Activated T-helper 1 cell treated with anti-CD3 and anti-CD28 coated beads, Interleukin-12 subunit alpha, Interleukin-12 subunit beta, Interleukin-2, Interleukin-4 antibody, amounts not matched to agents 30 ng/mL and 10 ng/mL and 1 ng/mL, durations not matched to agents 14 hours and 24 hours and 36 hours (primary cell): Measurements from ENCODE around the gene TSSK2. TPM values are rescaled to one million over a fixed set of nuclear protein-coding genes. Genes with fewer than 3 reads are reported as not detected.

Experiments
- DNase-seq: peaks from one replicate; pipeline ENCODE4 v3.0.0; 2021; ENCODE audit warnings: low spot score
- H3K27ac Mint-ChIP-seq: one replicate; pipeline ENCODE4 v1.8.0; 2021; ENCODE audit warnings: mild to moderate bottlenecking, mixed read lengths
- H3K27me3 Mint-ChIP-seq: one replicate; pipeline ENCODE4 v1.8.0; 2022; ENCODE audit warnings: mild to moderate bottlenecking, moderate library complexity, mixed read lengths; ENCODE audit not compliant: insufficient read depth
- H3K36me3 Mint-ChIP-seq: one replicate; pipeline ENCODE4 v1.8.0; 2021; ENCODE audit warnings: low read depth, mixed read lengths
- H3K4me1 Mint-ChIP-seq: one replicate; pipeline ENCODE4 v1.8.0; 2021; ENCODE audit warnings: low read depth, mixed read lengths
- H3K4me3 Mint-ChIP-seq: one replicate; pipeline ENCODE4 v1.8.0; 2021; ENCODE audit warnings: mild to moderate bottlenecking, moderate library complexity, mixed read lengths
- H3K9me3 Mint-ChIP-seq: one replicate; pipeline ENCODE4 v1.8.0; 2021; ENCODE audit warnings: mixed read lengths
- intact Hi-C: fragments of 100-400 bp; cut with micrococcal nuclease; formaldehyde crosslinking; loops from one replicate; pipeline ENCODE4 v1.15.1; 2024
- total RNA-seq: library from RNA; stranded (reverse); gene quantifications from 2 replicates; pipeline ENCODE4 v1.2.3, GENCODE V29; 2022

The TSSK2 gene
- total RNA-seq, 1 donor from 2014 or later = not detected

- no peak for DNase-seq
- Mint-ChIP-seq H3K27ac (peak overlapping the region; percentile 20), H3K4me1 (peaks cover 23% of the 10 kb centered on the region), H3K9me3 (no peaks in the 10 kb centered on the region), H3K4me3 (peak overlapping the region; percentile 98), H3K27me3 (peaks cover 17% of the 10 kb centered on the region), H3K36me3 (peaks cover 18% of the 10 kb centered on the region)
- intact Hi-C loops = loop anchor here (5.0 kb wide), 1 partner anchor 749 kb away; no protein-coding TSS in a partner anchor
Observed at GRCh38 chr22:19143212-19143611, 12.1 kb downstream of the TSSK2 start.

GRCh38 chr22:19143967-19144400 lies 12.9 kb downstream of the TSSK2 start:
- Mint-ChIP-seq H3K27ac (peak overlapping the region; percentile 97), H3K9me3 (no peaks in the 10 kb centered on the region), H3K27me3 (peaks cover 22% of the 10 kb centered on the region), H3K4me1 (peaks cover 23% of the 10 kb centered on the region), H3K36me3 (peaks cover 18% of the 10 kb centered on the region), H3K4me3 (peak overlapping the region; percentile 98)
- DNase-seq = peak; percentile 40
- intact Hi-C loops = loop anchor here (1.0 to 5.0 kb wide), 7 partner anchors 22 to 748 kb away; partner anchors contain the start of genes CDC45, DGCR2, MRPL40 and UFD1

- no peak overlapping the region for H3K27ac Mint-ChIP-seq
- peaks cover 18% of the 10 kb centered on the region for H3K4me1 Mint-ChIP-seq
- intact Hi-C loops = no loop called here
- H3K4me3 Mint-ChIP-seq = no peak overlapping the region
- peaks cover 29% of the 10 kb centered on the region for H3K27me3 Mint-ChIP-seq
- peaks cover 11% of the 10 kb centered on the region for H3K36me3 Mint-ChIP-seq
- no peak for DNase-seq
- no peaks in the 10 kb centered on the region for H3K9me3 Mint-ChIP-seq
Observed at GRCh38 chr22:19146215-19146968, 15.3 kb downstream of the TSSK2 start.

GRCh38 chr22:19147195-19147780 lies 16.2 kb downstream of the TSSK2 start:
- H3K4me1 Mint-ChIP-seq = peaks cover 17% of the 10 kb centered on the region
- no peak overlapping the region for H3K4me3 Mint-ChIP-seq
- DNase-seq = no peak
- H3K36me3 Mint-ChIP-seq = peaks cover 8% of the 10 kb centered on the region
- H3K27me3 Mint-ChIP-seq = peaks cover 38% of the 10 kb centered on the region
- no peaks in the 10 kb centered on the region for H3K9me3 Mint-ChIP-seq
- intact Hi-C loops = no loop called here
- no peak overlapping the region for H3K27ac Mint-ChIP-seq

- no peak overlapping the region for H3K4me3 Mint-ChIP-seq
- peaks cover 8% of the 10 kb centered on the region for H3K36me3 Mint-ChIP-seq
- peaks cover 47% of the 10 kb centered on the region for H3K27me3 Mint-ChIP-seq
- peaks cover 12% of the 10 kb centered on the region for H3K4me1 Mint-ChIP-seq
- intact Hi-C loops = no loop called here
- no peak overlapping the region for H3K27ac Mint-ChIP-seq
- DNase-seq = no peak
- no peaks in the 10 kb centered on the region for H3K9me3 Mint-ChIP-seq
Observed at GRCh38 chr22:19148417-19149046, 17.4 kb downstream of the TSSK2 start.

GRCh38 chr22:19149047-19149883 lies 18.2 kb downstream of the TSSK2 start:
- H3K27me3 Mint-ChIP-seq = peaks cover 50% of the 10 kb centered on the region
- no peak overlapping the region for H3K27ac Mint-ChIP-seq
- peaks cover 4% of the 10 kb centered on the region for H3K36me3 Mint-ChIP-seq
- peaks cover 6% of the 10 kb centered on the region for H3K4me1 Mint-ChIP-seq
- DNase-seq = peak; percentile 50
- H3K9me3 Mint-ChIP-seq = no peaks in the 10 kb centered on the region
- intact Hi-C loops = no loop called here
- peak overlapping the region; percentile 24 for H3K4me3 Mint-ChIP-seq

GRCh38 chr22:19149991-19150390 lies 18.9 kb downstream of the TSSK2 start, which contains the start of gene GSC2:
Gene GSC2 (minus strand): TSS chr22:19150292. CDS start chr22:19150283, 9 bp downstream.
- H3K36me3 Mint-ChIP-seq = no peaks in the 10 kb centered on the region
- no peak for DNase-seq
- H3K27ac Mint-ChIP-seq = peak within 1 kb of the TSS; percentile 40
- H3K4me3 Mint-ChIP-seq = peak within 1 kb of the TSS; percentile 67
- no peaks in the 10 kb centered on the region for H3K4me1 Mint-ChIP-seq
- H3K9me3 Mint-ChIP-seq = no peaks in the 10 kb centered on the region
- H3K27me3 Mint-ChIP-seq = peaks cover 53% of the 10 kb centered on the region
- intact Hi-C loops = no loop called here

GRCh38 chr22:19150482-19151328 lies 19.6 kb downstream of the TSSK2 start:
- Mint-ChIP-seq H3K4me3 (peak overlapping the region; percentile 67), H3K4me1 (no peaks in the 10 kb centered on the region), H3K36me3 (no peaks in the 10 kb centered on the region), H3K27ac (peak overlapping the region; percentile 40), H3K9me3 (no peaks in the 10 kb centered on the region), H3K27me3 (peaks cover 54% of the 10 kb centered on the region)
- DNase-seq = no peak
- intact Hi-C loops = no loop called here

GRCh38 chr22:19151329-19152191 lies 20.5 kb downstream of the TSSK2 start:
- H3K9me3 Mint-ChIP-seq = no peaks in the 10 kb centered on the region
- no peaks in the 10 kb centered on the region for H3K36me3 Mint-ChIP-seq
- H3K4me3 Mint-ChIP-seq = peak overlapping the region; percentile 67
- peak overlapping the region; percentile 41 for H3K27ac Mint-ChIP-seq
- intact Hi-C loops = no loop called here
- DNase-seq = no peak
- H3K27me3 Mint-ChIP-seq = peaks cover 54% of the 10 kb centered on the region
- H3K4me1 Mint-ChIP-seq = no peaks in the 10 kb centered on the region

GRCh38 chr22:19152942-19153883 lies 22.1 kb downstream of the TSSK2 start:
- no peak for DNase-seq
- H3K27ac Mint-ChIP-seq = no peak overlapping the region
- intact Hi-C loops = no loop called here
- no peaks in the 10 kb centered on the region for H3K9me3 Mint-ChIP-seq
- H3K4me1 Mint-ChIP-seq = no peaks in the 10 kb centered on the region
- H3K4me3 Mint-ChIP-seq = no peak overlapping the region
- H3K27me3 Mint-ChIP-seq = peaks cover 42% of the 10 kb centered on the region
- no peaks in the 10 kb centered on the region for H3K36me3 Mint-ChIP-seq
